ENCODE measurements around the gene APC. TPM values are rescaled to one million over a fixed set of nuclear protein-coding genes. Genes with fewer than 3 reads are reported as not detected.

The APC gene
- total RNA-seq, 1 experiment from 2014 or later = 24.0 TPM

DNA sequence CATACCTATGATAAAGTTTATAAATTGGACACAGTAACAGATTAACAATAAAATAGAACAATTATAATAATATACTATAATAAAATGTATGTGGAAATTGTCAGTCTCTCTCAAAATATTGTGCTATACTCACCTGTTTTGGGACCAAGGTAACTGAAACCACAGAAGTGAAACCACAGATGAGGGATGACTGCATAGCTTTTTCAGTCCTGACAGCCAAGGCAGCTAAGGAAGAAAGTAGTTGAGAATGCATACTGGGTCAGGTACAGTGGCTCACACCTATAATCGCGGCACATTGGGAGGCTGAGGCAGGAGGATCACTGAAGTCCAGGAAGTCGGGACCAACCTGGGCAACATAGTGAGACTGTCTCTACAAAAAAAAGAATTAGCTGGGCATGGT, 132.3 kb downstream of the APC start:
- TF ChIP-seq, protein P1, sequence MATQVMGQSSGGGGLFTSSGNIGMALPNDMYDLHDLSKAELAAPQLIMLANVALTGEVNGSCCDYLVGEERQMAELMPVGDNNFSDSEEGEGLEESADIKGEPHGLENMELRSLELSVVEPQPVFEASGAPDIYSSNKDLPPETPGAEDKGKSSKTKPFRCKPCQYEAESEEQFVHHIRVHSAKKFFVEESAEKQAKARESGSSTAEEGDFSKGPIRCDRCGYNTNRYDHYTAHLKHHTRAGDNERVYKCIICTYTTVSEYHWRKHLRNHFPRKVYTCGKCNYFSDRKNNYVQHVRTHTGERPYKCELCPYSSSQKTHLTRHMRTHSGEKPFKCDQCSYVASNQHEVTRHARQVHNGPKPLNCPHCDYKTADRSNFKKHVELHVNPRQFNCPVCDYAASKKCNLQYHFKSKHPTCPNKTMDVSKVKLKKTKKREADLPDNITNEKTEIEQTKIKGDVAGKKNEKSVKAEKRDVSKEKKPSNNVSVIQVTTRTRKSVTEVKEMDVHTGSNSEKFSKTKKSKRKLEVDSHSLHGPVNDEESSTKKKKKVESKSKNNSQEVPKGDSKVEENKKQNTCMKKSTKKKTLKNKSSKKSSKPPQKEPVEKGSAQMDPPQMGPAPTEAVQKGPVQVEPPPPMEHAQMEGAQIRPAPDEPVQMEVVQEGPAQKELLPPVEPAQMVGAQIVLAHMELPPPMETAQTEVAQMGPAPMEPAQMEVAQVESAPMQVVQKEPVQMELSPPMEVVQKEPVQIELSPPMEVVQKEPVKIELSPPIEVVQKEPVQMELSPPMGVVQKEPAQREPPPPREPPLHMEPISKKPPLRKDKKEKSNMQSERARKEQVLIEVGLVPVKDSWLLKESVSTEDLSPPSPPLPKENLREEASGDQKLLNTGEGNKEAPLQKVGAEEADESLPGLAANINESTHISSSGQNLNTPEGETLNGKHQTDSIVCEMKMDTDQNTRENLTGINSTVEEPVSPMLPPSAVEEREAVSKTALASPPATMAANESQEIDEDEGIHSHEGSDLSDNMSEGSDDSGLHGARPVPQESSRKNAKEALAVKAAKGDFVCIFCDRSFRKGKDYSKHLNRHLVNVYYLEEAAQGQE (IDR thresholded peaks at IDR 0.05; ENCODE audit: low read depth) = no peak
- TF ChIP-seq SRF (IDR thresholded peaks at IDR 0.05; ENCODE audit: low read depth) = no peak
- TF ChIP-seq FOSL1 (IDR thresholded peaks at IDR 0.05; ENCODE audit: low read depth) = no peak
- TF ChIP-seq CEBPB (IDR thresholded peaks at IDR 0.05; ENCODE audit: low read depth) = no peak
- TF ChIP-seq ELF1 (IDR thresholded peaks at IDR 0.05; ENCODE audit: borderline replicate concordance, low read depth) = no peak
- TF ChIP-seq, protein P2, sequence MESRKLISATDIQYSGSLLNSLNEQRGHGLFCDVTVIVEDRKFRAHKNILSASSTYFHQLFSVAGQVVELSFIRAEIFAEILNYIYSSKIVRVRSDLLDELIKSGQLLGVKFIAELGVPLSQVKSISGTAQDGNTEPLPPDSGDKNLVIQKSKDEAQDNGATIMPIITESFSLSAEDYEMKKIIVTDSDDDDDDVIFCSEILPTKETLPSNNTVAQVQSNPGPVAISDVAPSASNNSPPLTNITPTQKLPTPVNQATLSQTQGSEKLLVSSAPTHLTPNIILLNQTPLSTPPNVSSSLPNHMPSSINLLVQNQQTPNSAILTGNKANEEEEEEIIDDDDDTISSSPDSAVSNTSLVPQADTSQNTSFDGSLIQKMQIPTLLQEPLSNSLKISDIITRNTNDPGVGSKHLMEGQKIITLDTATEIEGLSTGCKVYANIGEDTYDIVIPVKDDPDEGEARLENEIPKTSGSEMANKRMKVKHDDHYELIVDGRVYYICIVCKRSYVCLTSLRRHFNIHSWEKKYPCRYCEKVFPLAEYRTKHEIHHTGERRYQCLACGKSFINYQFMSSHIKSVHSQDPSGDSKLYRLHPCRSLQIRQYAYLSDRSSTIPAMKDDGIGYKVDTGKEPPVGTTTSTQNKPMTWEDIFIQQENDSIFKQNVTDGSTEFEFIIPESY (IDR thresholded peaks at IDR 0.05; ENCODE audit: extremely low read depth, insufficient replicate concordance, low read length) = no peak
- TF ChIP-seq, protein P3, sequence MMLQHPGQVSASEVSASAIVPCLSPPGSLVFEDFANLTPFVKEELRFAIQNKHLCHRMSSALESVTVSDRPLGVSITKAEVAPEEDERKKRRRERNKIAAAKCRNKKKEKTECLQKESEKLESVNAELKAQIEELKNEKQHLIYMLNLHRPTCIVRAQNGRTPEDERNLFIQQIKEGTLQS (IDR thresholded peaks at IDR 0.05) = no peak
- TF ChIP-seq JUND (IDR thresholded peaks at IDR 0.05) = no peak
- TF ChIP-seq, protein P4, sequence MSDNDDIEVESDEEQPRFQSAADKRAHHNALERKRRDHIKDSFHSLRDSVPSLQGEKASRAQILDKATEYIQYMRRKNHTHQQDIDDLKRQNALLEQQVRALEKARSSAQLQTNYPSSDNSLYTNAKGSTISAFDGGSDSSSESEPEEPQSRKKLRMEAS (IDR thresholded peaks at IDR 0.05) = no peak
- TF ChIP-seq RAD21 (IDR thresholded peaks at IDR 0.05; ENCODE audit: low read depth) = no peak
- TF ChIP-seq POLR2AphosphoS5 (IDR thresholded peaks at IDR 0.05; ENCODE audit: low read depth, low read length) = no peak
- no peak for TF ChIP-seq YY1 (IDR thresholded peaks at IDR 0.05; ENCODE audit: extremely low read depth, insufficient replicate concordance, low read depth, low read length)
- TF ChIP-seq SP1 (IDR thresholded peaks at IDR 0.05; ENCODE audit: low read depth) = no peak
- TF ChIP-seq EZH2phosphoT487 (IDR thresholded peaks at IDR 0.05; ENCODE audit: borderline replicate concordance) = no peak
- TF ChIP-seq SIN3A (IDR thresholded peaks at IDR 0.05; ENCODE audit: low read depth) = no peak
- no peak overlapping the region for H2AFZ ChIP-seq (ENCODE audit: low read depth, low read length, poor library complexity, severe bottlenecking)
- no peak for DNase-seq (ENCODE audit: low read depth, low spot score)
- H3K9ac ChIP-seq (ENCODE audit: low read length) = no peak overlapping the region
- no peaks in the 10 kb centered on the region for H3K4me1 ChIP-seq (ENCODE audit: control insufficient read depth in 1 of 2, insufficient read depth in 2 of 2, low read length in 2 of 2)
- no TSS peak for BruUV-seq (replicated peaks)
- intact Hi-C loops (cut with micrococcal nuclease) = no loop called here
- CTCF ChIA-PET = no interaction called here
- H3K36me3 ChIP-seq (ENCODE audit: control insufficient read depth in 1 of 2, insufficient read depth in 2 of 2, low read length in 2 of 2) = peaks cover 32 to 33% of the 10 kb centered on the region in 2 experiments
- ATAC-seq = no peak
- no peaks in the 10 kb centered on the region for H4K20me1 ChIP-seq (ENCODE audit: insufficient read depth)
- no peaks in the 10 kb centered on the region for H3K27me3 ChIP-seq (ENCODE audit: insufficient read depth, low read length)
- POLR2A ChIA-PET = no interaction called here
- H3K9me3 ChIP-seq (ENCODE audit: control insufficient read depth in 1 of 2, insufficient read depth in 1 of 2, low read depth in 1 of 2, low read length in 2 of 2) = no peaks in the 10 kb centered on the region
- RAD21 ChIA-PET (ENCODE audit: low non-redundant PET in 1 of 2, low total read pairs in 2 of 2, uncharacterized antibody in 2 of 2, unreplicated experiment in 2 of 2) = no interaction called here
- no peak overlapping the region for H3K4me3 ChIP-seq (replicated peaks in 1 of 2; ENCODE audit: low read depth in 1 of 2, low read length in 2 of 2)
- no peak overlapping the region for H3K4me2 ChIP-seq (ENCODE audit: low read length)
- H3K79me2 ChIP-seq (ENCODE audit: insufficient read depth, low read length) = peaks cover 17% of the 10 kb centered on the region
- H3K9me2 ChIP-seq (ENCODE audit: insufficient read depth) = no peaks in the 10 kb centered on the region
- no peak overlapping the region for H3K27ac ChIP-seq (ENCODE audit: low read depth, low read length)
